HG02973 (cell line): ENCODE measurements around the gene CCHCR1.
A peak's percentile ranks its signal among the peaks of the same experiment; 100 is the strongest.
"Not testable (repeated sequence)": the region's sequence is repeated elsewhere in the genome, so short reads cannot be mapped to it uniquely, and the experiment has no call there.

ENCODE experiments used
- ATAC-seq: cut with Tn5 transposase; IDR thresholded peaks from one replicate; pipeline ENCODE4 v1.9.1; 2021; ENCODE audit warnings: moderate library complexity; ENCODE audit not compliant: unreplicated experiment

CCHCR1 gene

DNA sequence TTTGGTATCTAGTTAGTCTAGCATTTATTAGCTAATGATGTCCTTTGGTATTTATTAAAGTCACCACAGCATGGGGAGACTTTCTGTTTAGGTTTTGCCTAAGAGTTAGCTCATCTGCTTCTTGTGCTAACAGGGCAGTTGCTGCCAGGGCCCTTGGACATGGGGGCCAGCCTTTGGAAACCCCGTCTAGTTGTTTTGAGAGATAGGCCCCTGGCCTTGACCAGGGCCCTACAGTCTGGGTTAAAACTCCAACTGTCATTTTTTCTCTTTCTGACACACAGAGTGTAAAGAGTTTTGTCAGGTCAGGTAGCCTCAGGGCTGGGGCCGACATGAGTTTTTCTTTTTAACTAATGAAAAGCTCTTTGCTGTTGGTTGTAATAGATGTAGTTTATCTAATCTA, 25.7 kb upstream of the CCHCR1 start:
- not testable (repeated sequence) for ATAC-seq

DNA sequence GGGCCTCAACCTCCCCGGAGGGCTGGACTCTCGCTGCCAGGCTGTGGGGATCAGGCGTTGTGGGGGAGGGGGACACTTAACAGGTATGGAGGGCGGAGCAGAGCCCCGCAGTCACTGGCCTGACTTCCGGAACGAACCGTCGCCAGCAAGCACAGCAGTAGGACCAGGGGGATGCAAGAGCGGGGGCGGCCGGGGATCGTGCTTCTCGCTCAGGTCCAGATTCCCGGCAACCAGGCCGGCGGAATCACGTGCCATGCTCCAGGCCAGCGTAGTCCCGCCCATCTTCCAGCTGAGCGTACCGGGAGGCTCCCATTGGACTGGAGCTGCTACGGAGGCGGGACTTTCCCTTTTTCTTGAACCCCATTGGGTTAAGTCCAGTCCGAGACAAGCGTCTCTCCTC, 22.9 kb upstream of the CCHCR1 start:
- no peak for ATAC-seq

DNA sequence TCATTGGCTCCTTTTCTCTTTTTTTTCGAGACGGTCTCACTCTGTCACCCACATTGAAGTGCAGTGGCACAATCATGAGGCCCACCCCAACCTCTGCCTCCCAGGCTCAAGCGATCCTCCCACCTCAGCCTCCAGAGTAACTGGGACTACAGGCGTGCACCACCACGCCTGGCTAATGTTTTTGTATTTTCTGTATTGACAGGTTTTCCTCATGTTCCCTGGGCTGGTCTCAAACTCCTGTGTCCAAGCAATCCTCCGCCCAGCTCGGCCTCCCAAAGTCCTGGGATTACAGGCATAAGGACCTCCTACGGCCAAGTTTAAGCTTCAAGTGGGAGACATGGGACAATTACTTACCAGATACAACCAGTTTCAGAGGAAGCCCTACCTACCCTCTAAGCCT, 22.3 kb upstream of the CCHCR1 start:
- no peak for ATAC-seq

DNA sequence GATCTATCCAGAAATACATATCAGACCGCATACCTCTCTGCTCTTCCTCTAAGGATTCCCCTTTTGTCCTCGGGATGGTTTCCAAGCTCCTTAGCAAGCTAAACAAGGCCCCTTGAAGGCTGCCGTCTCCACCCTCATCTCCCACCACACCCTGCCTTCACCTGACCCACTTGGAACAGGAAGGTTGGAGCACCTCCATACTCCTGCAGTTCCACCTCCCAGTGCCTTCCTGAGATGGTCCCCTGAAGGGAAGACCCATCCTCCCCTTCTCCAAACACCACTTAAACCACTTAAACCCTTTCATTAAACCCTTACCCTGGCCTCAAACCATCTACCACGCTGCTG, 21.4 kb upstream of the CCHCR1 start:
- no peak for ATAC-seq

DNA sequence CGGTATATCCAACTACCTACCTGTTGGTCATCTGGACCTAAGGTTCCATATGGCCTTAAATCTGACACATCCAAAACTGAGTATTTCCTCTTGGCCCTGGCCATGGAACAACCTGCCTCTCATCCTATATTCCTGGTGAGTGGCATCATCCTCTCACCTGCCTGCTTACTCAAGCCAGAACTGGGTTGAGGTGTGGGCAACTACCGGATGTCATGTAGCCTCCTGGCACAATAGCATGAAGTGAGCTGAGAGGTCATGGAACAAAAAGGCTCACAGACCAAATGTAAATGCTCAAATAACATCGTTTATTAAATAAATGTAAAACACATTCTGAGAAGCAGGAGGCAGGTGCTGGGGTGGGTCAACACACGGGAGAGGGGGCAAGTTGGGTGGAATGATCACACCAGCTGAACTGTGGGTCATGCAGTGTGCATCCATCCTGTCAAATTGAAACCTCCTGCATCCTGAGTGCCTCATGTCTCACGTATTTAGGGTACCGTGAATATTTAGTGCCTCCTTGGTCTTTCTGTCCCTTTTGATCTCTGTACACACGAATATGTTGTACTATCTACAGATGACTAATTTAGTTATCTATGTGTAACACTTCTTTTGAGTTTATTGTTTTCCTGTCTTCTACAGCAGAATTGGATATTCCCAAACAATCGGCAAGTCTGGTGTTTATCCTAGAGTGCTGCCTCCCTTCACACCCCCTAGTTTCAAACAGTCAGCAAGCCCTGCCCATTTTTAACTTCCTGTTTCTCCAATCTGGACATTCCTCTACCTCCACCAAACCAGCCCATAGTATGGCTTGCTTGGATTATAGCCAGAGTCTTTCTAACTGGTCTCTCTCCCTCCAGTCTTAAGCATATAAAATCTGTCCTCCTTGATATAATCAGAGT, 20.8 kb upstream of the CCHCR1 start:
- ATAC-seq: no peak

DNA sequence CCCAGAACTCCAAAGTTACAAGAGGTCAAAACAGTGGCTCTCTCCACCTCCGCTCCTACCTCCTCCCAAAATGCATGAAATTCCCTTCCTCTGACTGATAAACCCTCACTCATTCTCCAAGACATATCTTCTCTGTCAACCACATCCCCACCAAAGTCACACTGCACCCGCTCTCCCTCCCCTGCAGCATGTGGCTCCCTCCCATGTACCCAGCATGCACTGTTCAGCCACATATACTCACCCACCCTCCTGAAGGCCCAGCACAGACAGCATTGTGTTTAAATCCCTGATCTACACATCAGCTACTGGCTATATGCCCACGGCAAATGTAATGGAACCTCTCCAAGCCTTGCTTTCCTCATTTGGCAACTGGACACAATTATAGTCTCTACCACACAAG, 18.4 kb upstream of the CCHCR1 start:
- ATAC-seq: no peak

DNA sequence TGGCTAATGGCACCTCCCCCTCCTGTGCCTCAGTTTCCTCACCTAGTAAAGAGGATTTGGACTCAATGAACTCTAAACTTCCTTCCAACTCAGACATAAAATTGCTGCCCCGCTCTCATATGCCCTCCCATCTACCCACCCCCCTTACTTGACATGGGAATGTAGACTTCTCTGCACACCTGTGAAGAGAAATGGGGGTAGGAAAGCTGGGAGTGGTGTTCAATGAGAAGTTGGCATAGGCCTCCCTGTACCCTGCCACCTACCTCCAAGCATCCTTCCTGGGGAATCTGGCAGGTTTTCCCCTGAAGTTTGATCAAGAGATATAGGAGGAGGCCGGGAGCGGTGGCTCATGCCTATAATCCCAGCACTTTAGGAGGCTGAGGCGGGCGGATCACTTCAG, 16.8 kb upstream of the CCHCR1 start:
- no peak for ATAC-seq

DNA sequence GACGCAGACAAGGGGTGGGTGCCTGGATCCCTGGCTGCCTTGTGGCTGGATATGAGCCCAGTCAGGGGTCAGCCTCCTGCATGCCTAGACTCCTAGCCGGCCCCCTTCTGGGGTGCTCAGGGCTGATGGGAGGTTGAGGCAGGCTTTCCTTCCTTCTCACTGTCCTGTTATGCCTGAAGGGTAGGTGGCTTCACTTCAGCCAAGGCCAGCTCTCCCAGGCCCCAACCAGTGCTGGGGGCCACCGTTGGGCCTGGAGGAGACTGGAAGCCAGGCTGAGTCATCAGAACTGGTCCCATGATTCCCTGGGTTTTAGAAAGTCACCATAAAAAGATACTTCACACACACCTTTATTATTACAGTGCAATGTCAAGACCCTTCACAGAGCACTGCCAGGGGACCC, 15.8 kb upstream of the CCHCR1 start:
- ATAC-seq: no peak

DNA sequence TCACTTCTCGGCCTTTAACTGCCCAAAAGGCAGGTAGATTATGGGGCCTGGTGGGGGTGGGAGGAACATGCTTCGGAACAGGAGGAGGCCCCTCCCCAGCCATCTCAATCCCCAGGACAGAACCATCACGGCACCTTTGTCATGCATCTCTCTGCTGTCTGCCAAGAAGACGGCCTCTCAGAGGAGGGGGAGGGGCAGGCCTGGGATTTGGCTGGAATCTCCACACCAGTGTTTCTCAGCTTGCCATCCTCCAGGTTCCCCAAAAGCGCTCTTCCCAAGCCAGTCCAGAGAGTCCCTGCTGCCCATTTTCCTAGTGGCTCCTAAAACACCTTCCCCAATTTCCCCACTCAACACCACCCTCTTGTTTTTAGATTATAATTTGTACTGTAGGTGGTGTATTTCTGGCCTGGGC, 15.4 kb upstream of the CCHCR1 start:
- ATAC-seq: no peak

DNA sequence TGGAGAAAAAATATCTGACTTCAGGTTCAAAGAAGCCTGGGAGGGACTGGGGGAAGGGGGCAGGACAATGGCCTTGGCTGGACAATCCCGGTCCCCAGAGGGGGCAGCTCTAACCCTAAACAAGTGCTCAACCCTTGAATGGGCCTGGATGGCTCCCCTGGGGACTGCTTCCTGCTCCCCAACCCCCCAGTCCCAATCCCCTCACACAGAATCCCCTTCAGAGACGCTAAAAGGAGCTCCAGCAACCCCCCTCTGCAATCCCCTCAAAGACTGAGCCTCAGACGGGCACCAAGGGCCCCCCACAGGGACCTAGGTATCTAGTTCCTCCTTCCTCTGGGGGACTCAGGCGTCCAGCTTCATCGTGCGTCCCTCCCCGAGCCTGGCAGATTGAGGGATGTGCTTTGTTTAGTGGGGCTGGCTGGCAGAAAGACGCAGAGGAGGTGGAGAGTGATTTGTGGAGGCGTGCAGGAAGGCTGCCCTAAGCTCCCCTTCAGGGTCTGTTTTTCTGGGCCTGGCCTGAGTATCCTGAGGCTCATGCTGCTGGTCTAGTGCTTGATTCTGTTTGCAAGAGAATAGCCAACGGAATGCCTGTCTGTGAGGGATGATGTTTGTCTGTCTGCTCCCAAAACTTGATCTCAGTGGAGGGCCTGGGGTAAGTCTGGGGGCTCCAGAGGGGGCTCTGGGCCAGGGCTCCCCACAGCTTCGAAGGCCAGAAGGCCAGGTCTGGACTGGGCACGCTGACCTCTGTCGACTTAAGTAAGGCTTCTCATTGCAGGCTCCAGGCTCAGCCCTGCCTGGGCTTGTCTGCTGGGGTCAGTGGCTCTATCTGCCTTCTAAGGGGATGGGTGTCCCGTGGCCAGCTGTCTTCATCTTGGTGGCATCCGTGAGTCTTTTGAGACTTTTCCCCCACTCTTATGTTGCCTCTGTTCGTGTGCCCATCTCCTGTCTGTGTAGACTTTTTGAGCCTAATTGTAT, 14.6 kb upstream of the CCHCR1 start:
- no peak for ATAC-seq

DNA sequence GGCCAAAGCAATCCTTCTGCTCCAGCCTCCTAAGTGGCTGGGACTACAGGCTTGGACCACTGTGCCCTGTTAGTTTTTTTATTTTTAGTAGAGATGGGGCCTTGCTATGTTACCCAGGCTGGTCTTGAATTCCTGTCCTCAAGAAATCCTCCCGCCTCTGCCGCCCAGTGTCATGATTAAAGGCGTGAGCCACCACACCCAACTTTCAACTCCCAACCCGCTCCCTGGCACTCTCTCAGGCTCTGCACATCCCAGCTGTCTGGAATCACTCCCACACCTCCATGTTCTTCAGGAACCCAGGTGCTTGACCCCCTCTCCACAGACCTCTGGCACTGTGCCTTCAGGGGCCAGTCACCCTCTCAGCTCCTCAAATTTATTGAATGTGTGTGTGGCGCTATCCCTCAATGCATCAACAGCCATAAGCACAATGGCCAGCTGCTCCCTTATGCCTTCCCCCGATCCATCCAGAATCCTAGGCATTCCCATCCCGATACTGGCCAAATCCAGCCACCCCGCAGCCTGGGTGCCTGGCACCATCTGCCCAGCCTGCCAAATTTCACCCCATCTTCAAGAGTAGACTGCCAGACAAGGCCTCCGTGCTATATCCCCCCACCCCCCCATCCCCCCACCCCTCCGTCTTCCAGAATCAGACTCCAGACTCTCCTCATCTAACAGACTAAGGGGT, 13.5 kb upstream of the CCHCR1 start:
- no peak for ATAC-seq

DNA sequence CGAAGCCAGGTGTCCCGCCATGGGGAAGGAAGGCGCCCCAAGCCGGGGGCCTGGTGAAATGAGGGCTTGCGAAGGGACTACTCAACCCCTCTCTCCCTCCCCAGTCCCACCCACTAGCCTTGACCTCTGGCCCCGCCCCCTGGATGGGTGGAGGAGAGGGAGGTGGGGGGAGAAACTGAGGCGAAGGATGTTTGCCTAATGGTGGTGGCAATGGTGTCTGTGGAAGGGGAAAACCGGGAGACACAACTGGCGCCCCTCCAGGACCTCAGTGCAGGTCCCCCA, 12.9 kb upstream of the CCHCR1 start, which contains the start of gene POU5F1:
Gene POU5F1 (minus strand): TSS at position 83 of the 282 bp plus-strand sequence. CDS start 62 bp downstream, at position 21.
- no peak for ATAC-seq

DNA sequence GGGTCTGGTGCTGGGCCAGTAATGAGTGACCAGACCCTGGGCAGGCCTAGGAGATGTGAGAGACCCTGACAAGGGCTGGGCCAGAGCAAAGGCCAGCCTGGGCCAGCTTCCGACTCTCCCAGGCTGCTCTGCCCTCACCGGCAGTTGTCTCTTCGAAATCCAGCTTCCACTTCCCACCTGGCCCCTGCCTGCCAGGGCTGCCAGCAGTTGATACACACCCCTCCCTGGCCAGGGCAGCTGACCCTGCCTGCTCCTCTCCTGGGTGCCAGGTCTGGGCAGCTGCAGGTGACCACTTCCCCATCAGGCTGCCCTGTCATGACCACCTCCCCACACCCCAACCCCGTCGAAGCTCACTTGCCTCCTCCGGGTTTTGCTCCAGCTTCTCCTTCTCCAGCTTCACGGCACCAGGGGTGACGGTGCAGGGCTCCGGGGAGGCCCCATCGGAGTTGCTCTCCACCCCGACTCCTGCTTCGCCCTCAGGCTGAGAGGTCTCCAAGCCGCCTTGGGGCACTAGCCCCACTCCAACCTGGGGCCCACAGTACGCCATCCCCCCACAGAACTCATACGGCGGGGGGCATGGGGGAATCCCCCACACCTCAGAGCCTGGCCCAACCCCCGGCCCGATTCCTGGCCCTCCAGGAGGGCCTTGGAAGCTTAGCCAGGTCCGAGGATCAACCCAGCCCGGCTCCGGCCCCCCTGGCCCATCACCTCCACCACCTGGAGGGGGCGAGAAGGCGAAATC, 12.4 kb upstream of the CCHCR1 start:
- not testable (repeated sequence) for ATAC-seq

DNA sequence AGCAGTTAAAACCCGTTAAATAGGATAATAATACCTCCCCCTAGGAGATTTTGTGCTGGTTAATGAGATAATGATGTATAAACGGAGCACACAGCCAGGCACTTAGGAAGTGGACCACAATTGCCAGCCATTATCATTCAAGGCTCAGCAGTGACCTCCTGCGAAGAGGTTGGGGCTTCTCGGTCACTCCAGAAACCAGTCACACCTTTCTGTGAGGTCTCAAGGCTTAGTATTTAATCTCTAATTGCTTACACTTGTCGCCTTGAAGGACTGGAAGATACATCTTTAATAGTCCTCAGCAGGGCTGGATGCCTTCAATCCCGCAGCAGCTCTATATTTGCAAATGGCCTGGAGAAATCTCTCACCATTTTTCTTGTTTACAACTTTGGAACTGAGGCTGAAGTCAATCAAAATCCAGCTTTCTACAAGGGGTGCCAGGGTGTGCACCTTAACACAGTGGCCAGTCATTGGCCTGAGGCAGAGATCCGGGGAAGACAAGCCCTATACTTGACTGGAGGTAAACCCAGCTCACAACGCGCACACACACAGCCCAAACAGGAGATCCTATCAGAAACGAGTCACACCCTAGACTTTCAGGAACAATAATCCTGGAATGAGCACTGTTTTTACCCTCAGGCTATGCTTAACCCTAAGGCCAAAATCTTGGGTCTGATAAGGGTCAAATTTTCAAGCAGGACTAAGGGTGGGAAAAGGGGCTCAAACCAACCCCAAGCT, 11.7 kb upstream of the CCHCR1 start:
- no peak for ATAC-seq

DNA sequence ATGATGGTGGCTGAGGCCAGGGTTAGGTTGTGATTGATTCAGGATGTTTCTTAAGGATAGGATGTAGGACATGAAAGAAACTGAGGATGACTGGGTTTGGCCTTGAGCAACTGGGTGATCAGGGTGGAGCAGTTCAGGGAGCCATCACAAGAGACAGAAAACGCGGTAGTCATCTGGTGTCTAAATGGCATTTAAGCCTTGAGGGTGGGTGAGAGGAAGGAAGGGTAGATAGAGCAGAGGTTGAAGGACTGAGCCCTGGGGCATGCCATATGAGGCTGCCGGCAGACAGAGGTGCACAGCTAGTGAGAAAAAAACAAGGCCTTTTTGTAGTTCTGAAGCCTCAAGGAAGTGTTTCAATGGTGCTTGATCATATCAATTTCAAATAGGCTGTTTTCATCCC, 11.0 kb upstream of the CCHCR1 start:
- no peak for ATAC-seq

DNA sequence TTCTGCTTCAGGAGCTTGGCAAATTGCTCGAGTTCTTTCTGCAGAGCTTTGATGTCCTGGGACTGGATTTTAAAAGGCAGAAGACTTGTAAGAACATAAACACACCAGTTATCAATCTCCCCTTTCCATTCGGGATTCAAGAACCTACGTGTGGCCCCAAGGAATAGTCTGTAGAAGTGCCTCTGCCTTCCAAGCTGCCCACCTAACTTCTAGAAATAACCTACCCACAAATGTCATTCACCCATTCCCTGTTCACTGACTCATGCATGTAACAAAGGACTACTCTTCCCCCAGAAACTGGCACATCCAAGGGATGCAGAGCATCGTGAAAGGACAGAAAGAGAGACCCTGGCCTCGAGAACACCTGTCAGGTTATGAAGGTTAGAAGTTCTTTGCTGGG, 8.4 kb upstream of the CCHCR1 start:
- ATAC-seq: no peak

DNA sequence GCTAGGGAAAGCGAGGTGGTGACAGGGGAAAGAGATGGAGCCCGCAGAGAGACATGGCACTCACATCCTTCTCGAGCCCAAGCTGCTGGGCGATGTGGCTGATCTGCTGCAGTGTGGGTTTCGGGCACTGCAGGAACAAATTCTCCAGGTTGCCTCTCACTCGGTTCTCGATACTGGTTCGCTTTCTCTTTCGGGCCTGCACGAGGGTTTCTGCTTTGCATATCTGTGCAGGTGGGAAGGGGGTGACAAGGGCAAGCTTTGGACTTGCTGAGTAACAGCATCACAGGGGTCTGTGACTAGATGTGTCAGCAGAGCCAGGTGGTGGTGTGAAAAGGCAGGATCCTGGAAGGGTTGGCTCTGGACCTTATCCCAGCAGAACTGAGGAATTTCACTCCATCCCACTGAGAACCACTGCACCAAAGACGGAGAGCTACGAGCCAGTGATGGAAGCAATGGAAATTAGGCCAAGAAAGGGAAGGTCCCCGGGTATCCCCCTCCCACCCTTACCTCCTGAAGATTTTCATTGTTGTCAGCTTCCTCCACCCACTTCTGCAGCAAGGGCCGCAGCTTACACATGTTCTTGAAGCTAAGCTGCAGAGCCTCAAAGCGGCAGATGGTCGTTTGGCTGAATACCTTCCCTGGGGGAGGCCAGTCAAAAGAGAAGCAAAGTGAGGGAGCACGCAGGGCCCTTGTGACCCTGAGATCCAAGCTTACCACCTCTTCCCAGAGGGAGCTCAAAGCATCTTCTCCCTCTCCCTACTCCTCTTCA, 7.6 kb upstream of the CCHCR1 start:
- ATAC-seq: peak; percentile 62

DNA sequence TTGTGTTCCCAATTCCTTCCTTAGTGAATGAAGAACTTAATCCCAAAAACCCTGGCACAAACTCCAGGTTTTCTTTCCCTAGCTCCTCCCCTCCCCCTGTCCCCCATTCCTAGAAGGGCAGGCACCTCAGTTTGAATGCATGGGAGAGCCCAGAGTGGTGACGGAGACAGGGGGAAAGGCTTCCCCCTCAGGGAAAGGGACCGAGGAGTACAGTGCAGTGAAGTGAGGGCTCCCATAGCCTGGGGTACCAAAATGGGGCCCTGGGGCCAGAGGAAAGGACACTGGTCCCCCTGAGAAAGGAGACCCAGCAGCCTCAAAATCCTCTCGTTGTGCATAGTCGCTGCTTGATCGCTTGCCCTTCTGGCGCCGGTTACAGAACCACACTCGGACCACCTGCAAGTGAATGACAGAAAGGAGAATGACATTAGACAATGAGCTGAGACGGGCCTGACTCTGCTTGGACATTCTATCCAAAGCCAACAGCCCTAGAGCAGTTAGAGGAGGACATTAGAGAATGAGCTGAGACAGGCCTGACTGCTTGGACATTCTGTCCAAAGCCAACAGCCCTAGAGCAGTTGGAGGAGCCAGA, 7.0 kb upstream of the CCHCR1 start:
- ATAC-seq: not testable (repeated sequence)

DNA sequence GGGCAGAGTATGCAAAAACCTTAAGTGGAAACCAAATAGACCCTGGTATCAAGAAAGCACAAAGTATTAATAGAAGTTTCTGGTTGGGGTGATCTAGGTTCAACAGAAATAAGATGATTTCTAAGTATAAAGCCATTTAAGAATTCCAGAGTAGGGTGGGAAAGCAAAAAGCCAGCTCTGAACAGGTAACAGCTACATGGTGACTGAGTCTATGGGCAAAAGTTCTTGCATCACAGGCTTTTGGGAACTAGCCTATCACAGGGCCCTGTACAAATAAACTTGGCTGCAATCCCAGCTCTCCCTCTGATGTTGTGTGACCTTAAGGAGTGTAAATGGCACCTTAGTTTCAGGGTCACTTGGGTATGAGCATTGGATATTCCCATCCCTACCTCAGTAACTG, 6.3 kb upstream of the CCHCR1 start:
- no peak for ATAC-seq
